HG03558 (cell line): ENCODE data around the gene PDXDC1.
"Not testable (repeated sequence)": the region's sequence is repeated elsewhere in the genome, so short reads cannot be mapped to it uniquely, and the experiment has no call there.

ENCODE experiments used
- ATAC-seq: cut with Tn5 transposase; IDR thresholded peaks from one replicate; pipeline ENCODE4 v1.9.1; 2021; ENCODE audit warnings: moderate number of reproducible peaks; ENCODE audit not compliant: unreplicated experiment; ENCODE audit errors: extremely low read depth

PDXDC1 gene

GRCh38 chr16:14969795-14970194 lies 5.0 kb upstream of the PDXDC1 start:
- not testable (repeated sequence) for ATAC-seq

DNA sequence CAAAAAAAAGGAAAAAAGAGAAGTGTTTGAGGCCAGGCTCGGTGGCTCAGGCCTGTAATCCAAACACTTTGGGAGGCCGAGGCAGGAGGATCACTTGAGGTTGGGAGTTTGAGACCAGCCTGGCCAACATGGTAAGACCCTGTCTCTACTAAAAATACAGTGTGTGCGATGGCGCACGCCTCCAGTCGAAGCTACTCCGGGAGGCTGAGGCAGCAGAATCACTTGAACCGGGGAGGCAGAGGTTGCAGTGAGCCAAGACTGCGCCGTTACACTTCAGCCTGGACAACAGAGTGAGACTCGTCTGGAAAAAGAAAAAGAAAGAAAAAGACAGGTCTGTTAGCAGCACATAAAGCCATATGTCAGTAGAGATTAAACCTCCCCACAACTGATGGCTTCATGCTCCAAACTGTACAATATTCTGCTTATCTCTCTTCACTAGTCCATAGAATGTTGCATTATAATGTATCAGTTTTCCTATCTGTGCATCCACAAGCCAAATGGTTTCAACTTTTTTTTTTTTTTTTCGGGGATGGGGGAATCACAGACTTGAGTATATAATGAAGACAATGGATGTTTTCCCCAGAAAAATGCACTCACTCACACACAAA lies 3.1 kb upstream of the PDXDC1 start:
- not testable (repeated sequence) for ATAC-seq

DNA sequence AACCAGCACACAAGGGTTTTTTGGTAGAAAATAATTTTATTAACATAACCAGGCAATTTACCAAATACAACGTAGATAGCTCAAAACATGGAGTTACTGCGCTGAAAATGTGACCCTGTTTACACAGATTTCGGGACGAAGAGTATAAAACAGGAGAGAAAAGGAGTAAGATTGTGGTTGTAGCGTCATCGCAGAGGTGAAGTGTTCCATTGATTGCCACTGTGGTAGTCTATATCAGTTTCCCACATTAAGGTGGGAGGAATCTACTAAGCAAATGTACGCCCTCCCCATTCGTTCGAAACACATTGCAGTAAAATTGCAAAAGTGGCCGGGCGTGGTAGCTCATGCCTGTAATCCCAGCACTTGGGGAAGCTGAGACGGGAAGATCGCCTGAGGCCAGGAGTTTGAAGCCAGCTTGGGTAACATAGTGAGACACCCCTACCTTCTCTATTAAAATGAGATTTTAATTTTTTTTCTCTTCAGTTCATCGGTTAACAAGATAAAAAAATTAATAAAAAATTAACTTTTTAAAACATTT lies 972 bp upstream of the PDXDC1 start:
- not testable (repeated sequence) for ATAC-seq

- ATAC-seq = not testable (repeated sequence)
Measured at GRCh38 chr16:14974331-14974655, 533 bp upstream of the PDXDC1 start.

DNA sequence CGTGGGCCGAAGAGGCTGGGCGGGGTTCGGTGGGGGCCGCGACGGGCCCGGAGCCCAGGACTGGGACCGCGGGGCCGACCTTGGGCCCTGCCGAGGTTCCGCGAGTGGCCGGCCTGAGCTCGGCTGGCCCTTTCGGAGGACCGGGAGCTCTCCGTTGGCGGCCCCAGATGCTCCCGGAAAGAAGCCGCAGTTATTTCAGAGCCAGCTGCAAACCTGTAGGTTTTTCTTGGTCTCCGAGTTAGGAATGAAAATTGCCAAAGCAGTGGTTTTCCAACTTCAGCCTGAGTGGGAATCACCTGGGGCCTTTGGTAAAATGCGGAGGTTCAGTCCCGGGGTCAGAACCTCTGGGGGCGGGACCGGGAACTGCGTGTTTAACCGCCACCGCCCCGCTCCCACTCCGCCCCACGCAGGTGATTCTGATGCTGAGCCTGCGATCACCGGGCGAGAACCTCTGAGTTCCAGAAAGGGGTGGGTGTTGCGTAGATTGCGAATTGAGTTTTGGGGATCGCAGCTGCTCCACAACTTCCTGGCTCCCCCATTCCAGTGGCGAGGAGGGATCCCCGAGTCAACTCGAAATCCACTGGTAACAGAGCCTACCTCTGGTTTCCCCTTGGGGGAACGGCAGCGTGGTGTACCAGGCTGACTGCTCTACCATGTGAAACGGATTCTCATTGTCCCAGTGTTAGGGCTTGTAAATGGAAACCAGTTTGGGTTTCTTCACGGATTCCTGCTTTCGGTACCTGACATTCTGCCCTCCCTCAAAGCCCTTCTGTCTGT lies 780 bp downstream of the PDXDC1 start:
- not testable (repeated sequence) for ATAC-seq

GRCh38 chr16:14976971-14977736 lies 2.3 kb downstream of the PDXDC1 start:
- not testable (repeated sequence) for ATAC-seq

DNA sequence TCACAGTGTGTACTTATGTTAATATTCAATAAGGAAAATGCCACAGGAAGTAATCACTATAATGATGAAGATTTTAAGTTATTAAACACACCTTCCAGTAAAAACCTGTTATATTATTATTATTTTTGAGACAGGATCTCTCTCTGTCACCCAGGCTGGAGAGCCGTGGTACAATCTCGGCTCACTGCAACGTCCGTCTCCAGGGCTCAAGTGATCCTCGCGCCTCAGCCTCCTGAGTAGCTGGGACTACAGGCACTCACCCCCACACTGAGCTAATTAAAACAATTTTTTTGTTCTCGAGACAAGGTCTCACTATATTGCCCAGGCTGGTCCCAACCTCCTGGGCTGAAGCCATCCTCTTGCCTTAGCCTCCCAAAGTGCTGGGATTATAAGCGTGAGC lies 3.5 kb downstream of the PDXDC1 start:
- not testable (repeated sequence) for ATAC-seq

DNA sequence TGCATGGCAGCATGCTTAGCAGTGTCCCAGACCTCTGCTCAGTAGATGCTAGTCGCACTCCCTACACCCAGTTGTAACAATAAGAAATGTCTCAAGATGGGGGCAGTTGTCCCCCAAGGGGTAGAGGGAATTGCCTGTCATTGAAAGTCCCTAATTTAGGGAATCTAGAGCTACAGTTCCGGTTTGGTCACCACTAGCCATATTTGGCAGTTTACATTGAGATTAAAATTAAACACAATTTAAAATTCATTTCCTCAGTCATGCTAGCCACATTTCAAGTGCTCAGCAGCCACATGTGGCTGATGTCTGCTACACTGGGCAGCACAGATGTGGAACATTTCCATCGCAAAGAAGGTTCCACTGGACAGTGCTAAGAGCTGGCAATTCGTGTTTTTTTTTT lies 4.1 kb downstream of the PDXDC1 start:
- ATAC-seq = not testable (repeated sequence)

DNA sequence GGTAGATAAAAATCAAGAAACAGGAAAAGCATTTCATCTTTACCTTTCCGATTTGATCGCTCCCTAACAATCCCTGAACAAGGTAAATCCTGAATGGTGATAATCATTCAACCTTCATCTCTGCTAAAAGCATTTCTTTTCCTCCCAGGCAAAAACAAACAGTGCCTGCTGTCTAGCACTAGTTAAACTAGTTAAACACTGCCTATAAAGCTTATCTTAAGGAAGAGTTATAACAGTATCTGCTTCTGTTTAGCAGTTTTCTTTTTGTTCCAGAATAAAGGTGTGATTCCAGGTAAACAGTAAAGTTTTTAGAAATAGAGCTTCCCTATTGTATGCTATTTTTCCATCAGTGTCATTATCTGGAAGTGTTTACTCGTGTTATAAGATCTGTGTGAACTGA lies 6.4 kb downstream of the PDXDC1 start:
- ATAC-seq = not testable (repeated sequence)

- not testable (repeated sequence) for ATAC-seq
Measured at GRCh38 chr16:14982521-14982920, 7.7 kb downstream of the PDXDC1 start.

- not testable (repeated sequence) for ATAC-seq
Measured at GRCh38 chr16:14988092-14988491, 13.3 kb downstream of the PDXDC1 start.

GRCh38 chr16:14988661-14989191 lies 13.9 kb downstream of the PDXDC1 start:
- not testable (repeated sequence) for ATAC-seq

GRCh38 chr16:14989291-14990281 lies 14.8 kb downstream of the PDXDC1 start:
- not testable (repeated sequence) for ATAC-seq

GRCh38 chr16:14993277-14994151 lies 18.7 kb downstream of the PDXDC1 start:
- ATAC-seq = not testable (repeated sequence)

DNA sequence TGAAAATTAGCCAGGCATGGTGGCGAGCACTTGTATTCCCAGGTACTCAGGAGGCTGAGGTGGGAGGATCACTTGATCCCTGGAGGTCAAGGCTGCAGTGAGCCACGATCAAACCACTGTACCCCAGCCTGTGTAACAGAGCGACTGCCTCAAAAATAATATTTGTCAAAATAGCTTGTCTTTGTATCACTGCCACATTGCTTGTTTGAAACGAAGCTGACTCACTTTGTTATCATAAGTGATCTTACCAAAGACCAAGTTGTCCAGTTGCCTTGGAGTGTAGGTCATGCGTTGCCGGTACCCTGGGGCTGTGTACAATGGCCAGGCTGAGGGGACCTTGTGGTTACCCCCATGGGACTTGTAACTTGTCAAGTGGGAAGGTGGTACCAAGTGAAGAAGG lies 21.9 kb downstream of the PDXDC1 start:
- not testable (repeated sequence) for ATAC-seq

GRCh38 chr16:14998300-14998699 lies 23.5 kb downstream of the PDXDC1 start:
- not testable (repeated sequence) for ATAC-seq

DNA sequence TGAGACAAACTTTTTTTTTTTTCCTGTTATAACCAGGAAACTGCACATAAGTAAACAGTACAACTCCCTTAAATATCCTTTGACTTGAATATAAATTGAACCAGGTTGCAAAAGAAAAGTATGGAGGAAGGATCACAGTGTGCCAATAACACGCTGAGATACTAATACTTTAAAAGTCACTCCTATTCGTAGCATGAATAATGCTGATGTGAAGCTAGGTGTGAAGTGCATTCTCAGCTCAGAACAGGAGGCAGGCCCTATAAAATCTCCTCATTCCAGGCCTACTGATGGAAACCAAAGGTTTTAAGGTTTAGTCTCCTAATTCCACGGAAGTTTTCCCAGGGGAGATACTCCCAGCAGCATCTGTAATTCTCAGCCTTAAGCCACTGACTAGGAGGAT lies 25.0 kb downstream of the PDXDC1 start:
- ATAC-seq = not testable (repeated sequence)

- ATAC-seq = not testable (repeated sequence)
Measured at GRCh38 chr16:15002448-15002847, 27.6 kb downstream of the PDXDC1 start.
